ENCODE results near the gene ACCS.

DNA sequence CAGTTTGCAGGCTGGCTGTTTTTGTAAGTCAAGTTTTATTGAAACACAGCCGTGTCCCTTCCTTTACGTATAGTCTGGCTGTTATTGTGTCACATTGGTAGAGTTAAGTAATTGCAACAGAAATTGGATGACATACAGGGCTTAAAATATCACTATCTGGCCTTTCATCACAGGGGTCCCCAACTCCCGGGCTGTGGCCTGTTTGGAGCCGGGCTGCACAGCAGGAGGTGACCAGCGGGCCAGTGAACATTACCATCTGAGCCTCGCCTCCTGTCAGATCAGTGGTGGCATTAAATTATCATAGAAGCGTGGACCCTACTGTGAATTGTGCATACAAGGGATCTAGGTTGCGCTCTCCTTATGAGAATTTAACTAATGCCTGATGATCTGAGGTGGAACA lies 61.1 kb downstream of the ACCS start:
- no peak for TF ChIP-seq KLF8 (tag by site-specific recombination; IDR thresholded peaks at IDR 0.05)
- TF ChIP-seq, protein P1, sequence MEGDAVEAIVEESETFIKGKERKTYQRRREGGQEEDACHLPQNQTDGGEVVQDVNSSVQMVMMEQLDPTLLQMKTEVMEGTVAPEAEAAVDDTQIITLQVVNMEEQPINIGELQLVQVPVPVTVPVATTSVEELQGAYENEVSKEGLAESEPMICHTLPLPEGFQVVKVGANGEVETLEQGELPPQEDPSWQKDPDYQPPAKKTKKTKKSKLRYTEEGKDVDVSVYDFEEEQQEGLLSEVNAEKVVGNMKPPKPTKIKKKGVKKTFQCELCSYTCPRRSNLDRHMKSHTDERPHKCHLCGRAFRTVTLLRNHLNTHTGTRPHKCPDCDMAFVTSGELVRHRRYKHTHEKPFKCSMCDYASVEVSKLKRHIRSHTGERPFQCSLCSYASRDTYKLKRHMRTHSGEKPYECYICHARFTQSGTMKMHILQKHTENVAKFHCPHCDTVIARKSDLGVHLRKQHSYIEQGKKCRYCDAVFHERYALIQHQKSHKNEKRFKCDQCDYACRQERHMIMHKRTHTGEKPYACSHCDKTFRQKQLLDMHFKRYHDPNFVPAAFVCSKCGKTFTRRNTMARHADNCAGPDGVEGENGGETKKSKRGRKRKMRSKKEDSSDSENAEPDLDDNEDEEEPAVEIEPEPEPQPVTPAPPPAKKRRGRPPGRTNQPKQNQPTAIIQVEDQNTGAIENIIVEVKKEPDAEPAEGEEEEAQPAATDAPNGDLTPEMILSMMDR (tag by site-specific recombination; IDR thresholded peaks at IDR 0.05) = no peak
- no peak for TF ChIP-seq ZEB2 (tag by site-specific recombination; IDR thresholded peaks at IDR 0.05)
- TF ChIP-seq ZSCAN30 (tag by site-specific recombination; IDR thresholded peaks at IDR 0.05) = no peak
- TF ChIP-seq, protein P2, sequence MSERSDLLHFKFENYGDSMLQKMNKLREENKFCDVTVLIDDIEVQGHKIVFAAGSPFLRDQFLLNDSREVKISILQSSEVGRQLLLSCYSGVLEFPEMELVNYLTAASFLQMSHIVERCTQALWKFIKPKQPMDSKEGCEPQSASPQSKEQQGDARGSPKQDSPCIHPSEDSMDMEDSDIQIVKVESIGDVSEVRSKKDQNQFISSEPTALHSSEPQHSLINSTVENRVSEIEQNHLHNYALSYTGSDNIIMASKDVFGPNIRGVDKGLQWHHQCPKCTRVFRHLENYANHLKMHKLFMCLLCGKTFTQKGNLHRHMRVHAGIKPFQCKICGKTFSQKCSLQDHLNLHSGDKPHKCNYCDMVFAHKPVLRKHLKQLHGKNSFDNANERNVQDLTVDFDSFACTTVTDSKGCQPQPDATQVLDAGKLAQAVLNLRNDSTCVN (tag by site-specific recombination; optimal IDR thresholded peaks at IDR 0.05) = no peak
- no peak for TF ChIP-seq ZNF768 (tag by site-specific recombination; IDR thresholded peaks at IDR 0.05)
- no peak for TF ChIP-seq ZNF274 (IDR thresholded peaks at IDR 0.05; ENCODE audit: low read length)
- TF ChIP-seq ZNF274 (tag by site-specific recombination; IDR thresholded peaks at IDR 0.05; ENCODE audit: borderline replicate concordance) = no peak
- TF ChIP-seq ZBTB17 (tag by site-specific recombination; IDR thresholded peaks at IDR 0.05) = no peak
- no peak for TF ChIP-seq ZNF184 (tag by site-specific recombination; IDR thresholded peaks at IDR 0.05)
- TF ChIP-seq ZNF501 (tag by site-specific recombination; IDR thresholded peaks at IDR 0.05) = no peak
- TF ChIP-seq, protein P3, sequence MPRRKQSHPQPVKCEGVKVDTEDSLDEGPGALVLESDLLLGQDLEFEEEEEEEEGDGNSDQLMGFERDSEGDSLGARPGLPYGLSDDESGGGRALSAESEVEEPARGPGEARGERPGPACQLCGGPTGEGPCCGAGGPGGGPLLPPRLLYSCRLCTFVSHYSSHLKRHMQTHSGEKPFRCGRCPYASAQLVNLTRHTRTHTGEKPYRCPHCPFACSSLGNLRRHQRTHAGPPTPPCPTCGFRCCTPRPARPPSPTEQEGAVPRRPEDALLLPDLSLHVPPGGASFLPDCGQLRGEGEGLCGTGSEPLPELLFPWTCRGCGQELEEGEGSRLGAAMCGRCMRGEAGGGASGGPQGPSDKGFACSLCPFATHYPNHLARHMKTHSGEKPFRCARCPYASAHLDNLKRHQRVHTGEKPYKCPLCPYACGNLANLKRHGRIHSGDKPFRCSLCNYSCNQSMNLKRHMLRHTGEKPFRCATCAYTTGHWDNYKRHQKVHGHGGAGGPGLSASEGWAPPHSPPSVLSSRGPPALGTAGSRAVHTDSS (tag by site-specific recombination; IDR thresholded peaks at IDR 0.05) = no peak
- TF ChIP-seq ZFP37 (tag by site-specific recombination; IDR thresholded peaks at IDR 0.05) = no peak
- TF ChIP-seq ZBTB7A (tag by site-specific recombination; IDR thresholded peaks at IDR 0.05; ENCODE audit: low read depth) = no peak
- TF ChIP-seq YY1 (tag by site-specific recombination; IDR thresholded peaks at IDR 0.05) = no peak

All from HEK293 (cell line).